ENCODE results near the gene ALG5.

DNA sequence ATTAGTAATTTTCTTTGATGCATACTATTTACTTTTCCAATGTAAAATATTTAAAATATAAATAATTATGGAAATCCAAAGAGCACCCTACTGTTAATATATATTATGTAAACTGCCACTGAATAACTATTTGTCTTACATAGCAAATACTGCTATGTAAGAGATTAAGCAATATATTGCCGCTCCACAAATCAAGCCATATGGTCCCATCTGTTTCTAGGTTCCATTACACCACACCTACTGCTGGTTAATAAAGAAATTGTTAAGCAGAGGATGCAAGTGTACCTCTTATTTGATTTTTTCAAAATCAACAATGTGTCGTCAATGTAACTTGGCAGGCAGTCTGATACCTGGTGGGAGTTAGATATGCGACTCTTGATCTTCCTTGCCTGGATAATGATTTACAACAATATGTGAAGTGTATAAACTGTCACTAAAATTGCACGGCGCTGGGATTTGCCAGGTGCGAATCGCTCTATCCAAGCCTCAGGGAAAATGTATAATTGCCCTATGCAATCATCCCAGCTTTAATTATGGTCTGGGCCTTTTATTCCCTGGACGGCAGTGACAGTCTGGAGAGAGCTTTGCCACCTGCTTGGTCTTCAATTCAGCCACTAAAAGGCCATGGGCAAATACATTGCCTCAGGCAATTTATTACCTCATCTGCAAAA, 95.1 kb downstream of the ALG5 start:
- TF ChIP-seq, protein P1, sequence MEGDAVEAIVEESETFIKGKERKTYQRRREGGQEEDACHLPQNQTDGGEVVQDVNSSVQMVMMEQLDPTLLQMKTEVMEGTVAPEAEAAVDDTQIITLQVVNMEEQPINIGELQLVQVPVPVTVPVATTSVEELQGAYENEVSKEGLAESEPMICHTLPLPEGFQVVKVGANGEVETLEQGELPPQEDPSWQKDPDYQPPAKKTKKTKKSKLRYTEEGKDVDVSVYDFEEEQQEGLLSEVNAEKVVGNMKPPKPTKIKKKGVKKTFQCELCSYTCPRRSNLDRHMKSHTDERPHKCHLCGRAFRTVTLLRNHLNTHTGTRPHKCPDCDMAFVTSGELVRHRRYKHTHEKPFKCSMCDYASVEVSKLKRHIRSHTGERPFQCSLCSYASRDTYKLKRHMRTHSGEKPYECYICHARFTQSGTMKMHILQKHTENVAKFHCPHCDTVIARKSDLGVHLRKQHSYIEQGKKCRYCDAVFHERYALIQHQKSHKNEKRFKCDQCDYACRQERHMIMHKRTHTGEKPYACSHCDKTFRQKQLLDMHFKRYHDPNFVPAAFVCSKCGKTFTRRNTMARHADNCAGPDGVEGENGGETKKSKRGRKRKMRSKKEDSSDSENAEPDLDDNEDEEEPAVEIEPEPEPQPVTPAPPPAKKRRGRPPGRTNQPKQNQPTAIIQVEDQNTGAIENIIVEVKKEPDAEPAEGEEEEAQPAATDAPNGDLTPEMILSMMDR (IDR thresholded peaks at IDR 0.05 in 2 of 3, conservative IDR thresholded peaks at IDR 0.05 in 1 of 3; ENCODE audit: borderline replicate concordance in 1 of 3, insufficient read depth in 1 of 3, low read depth in 2 of 3, low read length in 2 of 3) = no peak
- TF ChIP-seq JUND (IDR thresholded peaks at IDR 0.05) (no peak), EZH2phosphoT487 (IDR thresholded peaks at IDR 0.05; ENCODE audit: borderline replicate concordance) (no peak), TCF7L2 (IDR thresholded peaks at IDR 0.05; ENCODE audit: borderline replicate concordance, extremely low read depth, insufficient read depth, insufficient read length) (no peak), CEBPB (IDR thresholded peaks at IDR 0.05; ENCODE audit: low read depth) (no peak)
